GM21360 (cell line): Measurements from ENCODE around the gene VPS11.

Experiments
- ATAC-seq: cut with Tn5 transposase; IDR thresholded peaks from one replicate; pipeline ENCODE4 v1.9.1; 2021; ENCODE audit warnings: mild to moderate bottlenecking, moderate library complexity; ENCODE audit not compliant: unreplicated experiment

VPS11 gene

DNA sequence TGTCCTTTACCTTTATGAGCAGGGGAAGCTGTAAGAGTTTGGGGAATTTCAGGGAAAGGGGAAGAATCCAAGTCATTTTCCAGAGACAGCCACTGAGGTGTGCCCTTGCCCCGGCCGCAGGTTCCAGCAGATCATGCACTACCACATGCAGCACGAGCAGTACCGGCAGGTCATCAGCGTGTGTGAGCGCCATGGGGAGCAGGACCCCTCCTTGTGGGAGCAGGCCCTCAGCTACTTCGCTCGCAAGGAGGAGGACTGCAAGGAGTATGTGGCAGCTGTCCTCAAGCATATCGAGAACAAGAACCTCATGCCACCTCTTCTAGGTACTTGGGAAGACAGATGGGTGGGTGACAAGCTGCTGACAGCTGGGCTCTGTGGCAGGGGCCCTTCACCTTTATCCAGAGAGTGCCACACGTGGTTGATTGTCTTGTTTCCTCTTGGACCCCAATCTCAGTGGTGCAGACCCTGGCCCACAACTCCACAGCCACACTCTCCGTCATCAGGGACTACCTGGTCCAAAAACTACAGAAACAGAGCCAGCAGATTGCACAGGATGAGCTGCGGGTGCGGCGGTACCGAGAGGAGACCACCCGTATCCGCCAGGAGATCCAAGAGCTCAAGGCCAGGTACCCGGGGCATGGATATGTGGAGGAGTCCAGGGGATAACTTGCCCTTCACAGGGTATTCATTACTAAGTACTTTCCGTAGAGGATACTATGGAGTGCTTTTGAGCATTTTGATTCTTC, 11.2 kb downstream of the VPS11 start:
- no peak for ATAC-seq

GRCh38 chr11:119081682-119082260, 14.2 kb downstream of the VPS11 start:
- no peak for ATAC-seq

DNA sequence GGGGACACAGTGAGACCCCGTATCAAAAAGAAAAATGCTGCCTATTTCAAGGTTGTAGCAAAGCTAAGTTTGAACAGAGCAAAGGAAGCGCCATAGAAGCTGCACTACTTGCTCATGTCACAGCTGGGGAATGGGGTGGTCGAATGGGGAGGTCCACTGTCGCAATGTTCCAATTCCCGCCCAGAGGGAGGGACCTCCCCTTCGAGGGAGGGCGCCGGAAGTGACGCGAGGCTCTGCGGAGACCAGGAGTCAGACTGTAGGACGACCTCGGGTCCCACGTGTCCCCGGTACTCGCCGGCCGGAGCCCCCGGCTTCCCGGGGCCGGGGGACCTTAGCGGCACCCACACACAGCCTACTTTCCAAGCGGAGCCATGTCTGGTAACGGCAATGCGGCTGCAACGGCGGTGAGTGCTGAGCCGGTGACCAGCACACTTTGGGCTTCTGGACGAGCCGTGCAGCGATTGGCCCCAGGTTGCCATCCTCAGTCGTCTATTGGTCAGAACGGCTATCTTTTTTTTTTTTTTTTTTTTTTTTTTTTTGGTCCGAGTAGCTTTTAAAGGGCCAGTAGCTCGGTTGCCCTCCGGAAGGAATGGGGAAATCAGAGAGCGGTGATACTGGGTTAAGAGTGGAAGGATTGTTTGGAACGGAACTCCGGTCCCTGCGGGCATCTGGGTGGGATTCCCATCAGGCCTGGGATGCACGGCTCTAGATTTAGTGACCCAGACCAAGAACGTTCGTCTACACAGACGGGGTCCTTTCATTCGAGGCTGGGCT, 17.2 kb downstream of the VPS11 start, which contains the start of gene HMBS:
Gene HMBS (plus strand): TSS at position 219 of the 774 bp plus-strand sequence. CDS start 153 bp downstream, at position 372.
- ATAC-seq, result peak; percentile 78

- ATAC-seq, result no peak
These were observed 17.8 kb downstream of the VPS11 start for GRCh38 chr11:119085437-119085847.

DNA sequence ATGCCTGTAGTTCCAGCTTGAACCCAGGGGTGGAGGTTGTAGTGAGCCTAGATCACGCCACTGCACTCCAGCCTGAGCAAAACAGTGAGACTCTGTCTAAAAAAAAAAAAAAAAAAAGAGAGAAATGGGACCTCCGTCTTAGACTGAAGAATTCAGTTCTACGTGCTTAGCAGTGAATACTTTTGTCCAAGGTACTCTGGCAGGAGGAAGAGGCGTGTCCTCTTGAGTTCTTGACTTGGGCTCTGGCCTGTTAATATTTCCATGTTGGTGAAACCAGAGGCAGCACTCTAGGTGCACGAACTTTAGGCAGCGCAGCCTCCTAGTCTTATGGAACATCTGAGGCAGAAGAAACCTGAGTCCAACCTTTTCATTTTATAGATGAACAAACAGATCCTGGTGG, 19.5 kb downstream of the VPS11 start:
- ATAC-seq, result no peak

DNA sequence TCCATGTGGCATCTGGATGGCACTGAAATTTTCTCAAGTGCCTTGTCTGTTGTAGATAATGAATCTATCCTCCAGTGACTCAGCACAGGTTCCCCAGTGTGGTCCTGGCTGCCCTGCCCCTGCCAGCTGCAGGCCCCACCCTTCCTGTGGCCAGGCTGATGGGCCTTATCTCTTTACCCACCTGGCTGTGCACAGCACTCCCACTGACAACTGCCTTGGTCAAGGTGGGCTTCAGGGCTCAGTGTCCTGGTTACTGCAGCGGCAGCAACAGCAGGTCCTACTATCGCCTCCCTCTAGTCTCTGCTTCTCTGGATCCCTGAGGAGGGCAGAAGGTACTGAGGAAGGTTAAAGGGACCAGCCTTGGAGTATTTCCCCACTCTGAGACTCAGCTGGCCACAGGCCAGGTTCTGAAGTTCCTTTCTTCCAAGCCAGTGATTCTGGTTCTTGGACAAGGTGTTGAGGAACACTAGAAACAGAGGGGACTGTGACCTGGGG, 20.2 kb downstream of the VPS11 start:
- ATAC-seq, result no peak

DNA sequence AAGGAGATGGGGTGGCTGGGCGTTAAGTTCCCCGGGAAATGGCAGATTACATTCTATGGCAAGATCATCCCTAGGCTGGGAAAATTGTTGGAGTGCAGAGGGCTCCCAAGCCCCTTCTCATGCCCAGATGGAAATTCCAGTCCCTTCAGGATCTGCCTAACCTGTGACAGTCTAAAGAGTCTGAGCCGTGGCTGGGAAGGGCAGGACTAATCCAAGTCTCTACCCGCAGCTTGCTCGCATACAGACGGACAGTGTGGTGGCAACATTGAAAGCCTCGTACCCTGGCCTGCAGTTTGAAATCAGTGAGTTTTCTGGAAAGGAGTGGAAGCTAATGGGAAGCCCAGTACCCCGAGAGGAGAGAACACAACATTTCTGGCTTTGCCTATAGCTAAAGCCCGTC, 20.8 kb downstream of the VPS11 start:
- ATAC-seq, result no peak

DNA sequence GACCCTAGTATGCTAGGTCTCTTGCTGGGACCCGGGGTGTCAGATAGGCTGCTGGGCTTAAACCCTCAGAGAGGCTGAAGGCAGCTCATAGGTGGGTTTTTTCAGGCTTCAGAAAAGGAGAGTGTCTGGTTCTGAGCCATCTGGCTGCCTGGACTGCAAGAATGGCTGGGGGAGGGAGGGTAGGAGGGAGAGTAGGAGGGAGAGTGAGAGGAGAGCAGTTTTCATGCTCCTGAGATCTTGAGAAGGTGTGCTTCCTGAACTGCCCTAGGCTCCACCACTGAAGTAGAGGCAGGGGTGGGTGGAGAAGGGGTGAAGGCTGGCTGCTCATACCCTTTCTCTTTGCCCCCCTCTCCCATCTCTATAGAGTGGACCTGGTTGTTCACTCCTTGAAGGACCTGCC, 21.7 kb downstream of the VPS11 start:
- no peak for ATAC-seq

GRCh38 chr11:119091178-119091577, 23.6 kb downstream of the VPS11 start:
- no peak for ATAC-seq

DNA sequence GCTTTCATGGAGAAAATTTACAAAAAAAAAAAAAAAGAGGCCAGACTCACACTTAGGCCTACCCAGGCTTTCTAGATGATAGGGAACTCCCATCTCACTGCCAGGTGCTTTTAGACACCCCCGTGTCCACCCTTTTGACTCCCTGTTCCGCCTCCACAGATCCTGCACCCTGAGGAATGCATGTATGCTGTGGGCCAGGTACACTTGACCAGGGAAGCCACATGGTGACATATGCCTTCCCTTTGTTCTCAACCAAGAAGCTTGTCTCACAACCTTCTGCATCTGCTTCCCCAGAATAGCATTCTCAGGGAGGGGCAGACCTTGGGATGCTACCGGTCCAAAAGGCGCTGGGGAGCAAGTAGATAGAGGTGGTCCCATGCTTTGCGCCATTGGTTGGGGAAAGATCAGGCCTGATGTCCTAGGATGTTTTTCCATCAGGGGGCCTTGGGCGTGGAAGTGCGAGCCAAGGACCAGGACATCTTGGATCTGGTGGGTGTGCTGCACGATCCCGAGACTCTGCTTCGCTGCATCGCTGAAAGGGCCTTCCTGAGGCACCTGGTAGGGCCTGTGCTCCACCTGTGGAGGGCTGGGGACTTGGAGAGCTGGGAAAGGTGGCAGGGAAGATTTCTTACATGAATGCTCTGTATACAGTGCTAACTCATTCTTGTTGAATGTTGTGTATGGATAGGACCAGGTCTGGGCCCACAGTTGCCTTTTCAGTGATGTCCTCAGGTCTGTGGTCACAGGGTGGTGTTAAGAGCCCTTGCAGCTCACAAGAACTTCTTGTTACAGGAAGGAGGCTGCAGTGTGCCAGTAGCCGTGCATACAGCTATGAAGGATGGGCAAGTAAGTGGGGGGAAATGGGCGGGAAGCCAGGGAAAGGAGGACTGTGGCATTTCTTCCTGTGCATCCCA, 24.6 kb downstream of the VPS11 start:
- no peak for ATAC-seq

GRCh38 chr11:119092880-119093842, 25.5 kb downstream of the VPS11 start:
- no peak for ATAC-seq

DNA sequence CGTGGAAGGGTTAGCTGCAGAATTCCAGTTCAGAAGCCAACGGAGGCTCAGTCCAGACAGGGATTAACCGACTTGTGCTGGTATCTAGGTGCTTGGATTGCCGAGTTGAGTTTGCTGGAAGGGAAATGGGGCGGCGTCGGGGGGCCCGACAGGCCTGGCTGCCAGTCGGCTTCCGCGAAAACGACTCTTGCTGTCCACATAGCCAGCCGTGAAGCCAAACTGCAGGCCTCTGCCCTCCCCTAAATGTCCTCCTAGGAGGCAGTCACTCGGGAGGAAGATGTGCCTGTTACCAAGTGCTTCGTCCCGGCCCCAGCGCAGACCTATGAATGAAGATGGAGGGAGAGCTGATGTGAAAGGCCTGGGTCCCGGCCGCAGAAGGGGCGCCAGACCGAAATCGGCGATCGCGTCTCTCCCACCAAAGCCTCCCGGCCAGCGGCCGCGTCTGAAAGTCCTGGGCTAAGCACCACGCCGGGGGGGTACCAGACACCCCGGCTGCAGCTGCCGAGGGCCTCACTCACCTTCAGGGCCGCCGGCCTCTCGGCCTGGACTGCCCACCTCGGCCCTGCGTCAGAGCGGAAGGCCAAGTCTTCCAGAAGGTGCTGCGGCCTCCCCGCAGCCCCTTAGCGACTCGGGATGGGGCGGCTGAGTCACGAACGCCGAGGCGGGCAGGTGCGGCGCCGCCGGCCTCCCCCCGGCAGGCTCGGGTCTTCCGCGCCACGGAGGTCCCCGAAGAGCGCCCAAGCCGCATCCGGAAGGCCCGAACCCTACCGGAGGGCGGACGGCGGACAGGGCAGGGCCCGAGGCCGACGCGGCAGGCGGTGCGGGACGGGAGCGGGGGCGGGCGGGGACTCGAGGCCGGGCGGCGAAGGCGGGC, 26.6 kb downstream of the VPS11 start:
- ATAC-seq, result peak; percentile 15

- ATAC-seq, result peak; percentile 31
These were observed 27.1 kb downstream of the VPS11 start for GRCh38 chr11:119094816-119095065.

DNA sequence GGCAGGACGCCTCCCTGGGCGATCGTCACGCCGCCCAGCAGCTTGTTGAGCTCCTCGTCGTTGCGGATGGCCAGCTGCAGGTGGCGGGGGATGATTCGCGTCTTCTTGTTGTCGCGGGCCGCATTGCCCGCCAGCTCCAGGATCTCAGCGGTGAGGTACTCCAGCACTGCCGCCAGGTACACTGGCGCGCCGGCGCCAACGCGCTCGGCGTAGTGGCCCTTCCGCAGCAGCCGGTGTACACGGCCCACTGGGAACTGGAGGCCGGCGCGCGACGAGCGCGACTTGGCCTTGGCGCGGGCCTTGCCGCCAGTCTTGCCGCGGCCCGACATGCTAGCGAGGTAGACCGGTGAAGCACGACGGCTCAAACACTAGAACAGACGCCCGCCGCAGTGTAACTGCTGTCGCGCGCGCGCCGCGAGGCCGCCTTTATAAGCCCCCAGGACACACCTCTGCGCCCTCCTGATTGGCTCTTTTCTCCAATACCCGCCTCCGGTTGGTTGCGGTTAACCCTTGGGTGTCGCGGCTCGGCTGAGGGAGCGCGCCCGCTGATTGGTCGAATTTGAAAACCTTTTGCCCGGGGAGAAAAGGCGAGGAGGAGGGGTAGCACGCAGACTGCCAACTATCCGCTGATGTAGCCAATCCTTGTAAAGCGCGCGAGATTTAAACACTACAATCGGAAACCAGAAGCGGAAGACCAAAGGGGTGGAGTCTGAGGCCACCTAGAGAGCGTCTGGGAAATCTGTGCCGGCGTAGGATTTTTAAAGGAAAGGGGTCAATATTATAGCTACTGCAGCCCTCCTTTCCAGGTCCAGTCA, 27.7 kb downstream of the VPS11 start:
- peak; percentile 69 for ATAC-seq

- no peak for ATAC-seq
These were observed 32.1 kb downstream of the VPS11 start for GRCh38 chr11:119099711-119100110.

- no peak for ATAC-seq
These were observed 32.8 kb downstream of the VPS11 start for GRCh38 chr11:119100246-119100970.
